Neural progenitor cell (in vitro differentiated cells): ENCODE measurements around the gene HTR1B. TPM values are rescaled to one million over a fixed set of nuclear protein-coding genes. Genes with fewer than 3 reads are reported as not detected.

ENCODE experiments used
- DNase-seq: peaks from one replicate; pipeline ENCODE4 v3.0.0-alpha.2; 2016; ENCODE audit warnings: low spot score
- H2AFZ ChIP-seq: fragments of 200-600 bp; sonication (generic); replicated peaks from 2 replicates; pipeline ENCODE4 v1.6.1; 2016; ENCODE audit warnings: antibody characterized with exemption
- H3F3A ChIP-seq: fragments of 200-600 bp; sonication (generic); 2 replicates; pipeline ENCODE4 v1.6.1; 2016; ENCODE audit warnings: antibody characterized with exemption, low read depth
- H3K27ac ChIP-seq: fragments of 200-600 bp; sonication (generic); 2 replicates; pipeline ENCODE4 v1.5.1; 2016; ENCODE audit warnings: mild to moderate bottlenecking
- H3K27me3 ChIP-seq: fragments of 200-600 bp; sonication (generic); 2 replicates; pipeline ENCODE4 v1.6.1; 2016; ENCODE audit warnings: mild to moderate bottlenecking, moderate library complexity
- H3K36me3 ChIP-seq: fragments of 200-600 bp; sonication (generic); 2 replicates; pipeline ENCODE4 v1.5.1; 2016
- H3K4me1 ChIP-seq: fragments of 200-600 bp; sonication (generic); 2 replicates; pipeline ENCODE4 v1.6.1; 2016; ENCODE audit warnings: mixed run types
- H3K4me2 ChIP-seq: fragments of 200-600 bp; sonication (generic); 2 replicates; pipeline ENCODE4 v1.6.1; 2016
- H3K4me3 ChIP-seq: fragments of 200-600 bp; sonication (generic); 2 replicates; pipeline ENCODE4 v1.5.1; 2016
- H3K79me2 ChIP-seq: fragments of 200-600 bp; sonication (generic); 2 replicates; pipeline ENCODE4 v1.6.1; 2016; ENCODE audit warnings: low read depth
- H3K9ac ChIP-seq: fragments of 200-600 bp; sonication (generic); 2 replicates; pipeline ENCODE4 v1.6.1; 2016
- H3K9me3 ChIP-seq: fragments of 200-600 bp; sonication (generic); 2 replicates; pipeline ENCODE4 v1.5.1; 2016; ENCODE audit warnings: low read depth
- H4K20me1 ChIP-seq: fragments of 200-600 bp; sonication (generic); 2 replicates; pipeline ENCODE4 v1.6.1; 2016; ENCODE audit warnings: low read depth
- H3K27ac Mint-ChIP-seq: 3 replicates; pipeline ENCODE4 v1.8.0; 2021; ENCODE audit warnings: mixed read lengths
- H3K27me3 Mint-ChIP-seq: 2 replicates; pipeline ENCODE4 v1.8.0; 2022; ENCODE audit warnings: low read depth, mild to moderate bottlenecking, inconsistent platforms, moderate library complexity, mixed read lengths; ENCODE audit not compliant: insufficient read depth
- H3K36me3 Mint-ChIP-seq: 3 replicates; pipeline ENCODE4 v1.8.0; 2021; ENCODE audit warnings: mixed read lengths
- H3K4me1 Mint-ChIP-seq: 3 replicates; pipeline ENCODE4 v1.8.0; 2021; ENCODE audit warnings: mixed read lengths
- H3K4me3 Mint-ChIP-seq: 3 replicates; pipeline ENCODE4 v1.8.0; 2021; ENCODE audit warnings: mild to moderate bottlenecking, moderate library complexity, mixed read lengths
- H3K9me3 Mint-ChIP-seq: 3 replicates; pipeline ENCODE4 v1.8.0; 2020; ENCODE audit warnings: mixed read lengths
- CTCF ChIP-seq: fragments of 200-600 bp; sonication (generic); IDR thresholded peaks from 2 replicates; pipeline ENCODE4 v1.5.1; 2017; ENCODE audit warnings: antibody characterized with exemption, mild to moderate bottlenecking
- EZH2 ChIP-seq: fragments of 200-600 bp; sonication (generic); IDR thresholded peaks from 2 replicates; pipeline ENCODE4 v1.6.1; 2017; ENCODE audit warnings: antibody characterized with exemption, mild to moderate bottlenecking, moderate library complexity
- EZH2phosphoT487 ChIP-seq: fragments of 200-600 bp; sonication (generic); IDR thresholded peaks from 2 replicates; pipeline ENCODE4 v1.6.1; 2017; ENCODE audit warnings: antibody characterized with exemption
- total RNA-seq: library from RNA; depleted of rRNA; stranded (reverse); fragments of >200 nt; gene quantifications from 2 replicates; pipeline ENCODE4 v1.2.3, GENCODE V29; 2015; ENCODE audit warnings: low replicate concordance

Gene HTR1B
- total RNA-seq, 1 donor from 2014 or later = not detected

- Histone ChIP-seq H3K36me3 (no peaks in the 10 kb centered on the region), H3K27me3 (no peaks in the 10 kb centered on the region), H3K4me1 (no peaks in the 10 kb centered on the region), H3K9ac (no peak overlapping the region), H2AFZ (no peak overlapping the region), H3K4me2 (no peak overlapping the region), H4K20me1 (no peaks in the 10 kb centered on the region), H3K79me2 (no peaks in the 10 kb centered on the region), H3K4me3 (no peak overlapping the region), H3K27ac (no peak overlapping the region), H3K9me3 (no peaks in the 10 kb centered on the region), H3F3A (peaks cover 5% of the 10 kb centered on the region)
- no peaks in the 10 kb centered on the region for H3K36me3 Mint-ChIP-seq
- no peaks in the 10 kb centered on the region for H3K4me1 Mint-ChIP-seq
- H3K9me3 Mint-ChIP-seq = peaks cover 2% of the 10 kb centered on the region
- H3K4me3 Mint-ChIP-seq = no peak overlapping the region
- H3K27ac Mint-ChIP-seq = no peak overlapping the region
- no peak for DNase-seq
- TF ChIP-seq EZH2phosphoT487 = no peak
- no peak for TF ChIP-seq CTCF
- no peak for TF ChIP-seq EZH2
- no peaks in the 10 kb centered on the region for H3K27me3 Mint-ChIP-seq
Observed at GRCh38 chr6:77482981-77483380, 19.7 kb upstream of the HTR1B start.

GRCh38 chr6:77474973-77475372 lies 11.7 kb upstream of the HTR1B start:
- no peak overlapping the region for H3K4me3 ChIP-seq
- H2AFZ ChIP-seq = peak overlapping the region; percentile 6
- no peak for DNase-seq
- Mint-ChIP-seq H3K4me3 (no peak overlapping the region), H3K27me3 (peaks cover 2% of the 10 kb centered on the region), H3K9me3 (no peaks in the 10 kb centered on the region), H3K4me1 (no peaks in the 10 kb centered on the region), H3K27ac (no peak overlapping the region), H3K36me3 (no peaks in the 10 kb centered on the region)
- H4K20me1 ChIP-seq = no peaks in the 10 kb centered on the region
- H3K27ac ChIP-seq = no peak overlapping the region
- no peaks in the 10 kb centered on the region for H3K9me3 ChIP-seq
- no peak overlapping the region for H3K9ac ChIP-seq
- TF ChIP-seq EZH2 (no peak), CTCF (no peak), EZH2phosphoT487 (no peak)
- no peaks in the 10 kb centered on the region for H3K27me3 ChIP-seq
- H3K4me1 ChIP-seq = no peaks in the 10 kb centered on the region
- H3K4me2 ChIP-seq = no peak overlapping the region
- no peaks in the 10 kb centered on the region for H3K79me2 ChIP-seq
- H3K36me3 ChIP-seq = no peaks in the 10 kb centered on the region
- H3F3A ChIP-seq = no peaks in the 10 kb centered on the region

DNA sequence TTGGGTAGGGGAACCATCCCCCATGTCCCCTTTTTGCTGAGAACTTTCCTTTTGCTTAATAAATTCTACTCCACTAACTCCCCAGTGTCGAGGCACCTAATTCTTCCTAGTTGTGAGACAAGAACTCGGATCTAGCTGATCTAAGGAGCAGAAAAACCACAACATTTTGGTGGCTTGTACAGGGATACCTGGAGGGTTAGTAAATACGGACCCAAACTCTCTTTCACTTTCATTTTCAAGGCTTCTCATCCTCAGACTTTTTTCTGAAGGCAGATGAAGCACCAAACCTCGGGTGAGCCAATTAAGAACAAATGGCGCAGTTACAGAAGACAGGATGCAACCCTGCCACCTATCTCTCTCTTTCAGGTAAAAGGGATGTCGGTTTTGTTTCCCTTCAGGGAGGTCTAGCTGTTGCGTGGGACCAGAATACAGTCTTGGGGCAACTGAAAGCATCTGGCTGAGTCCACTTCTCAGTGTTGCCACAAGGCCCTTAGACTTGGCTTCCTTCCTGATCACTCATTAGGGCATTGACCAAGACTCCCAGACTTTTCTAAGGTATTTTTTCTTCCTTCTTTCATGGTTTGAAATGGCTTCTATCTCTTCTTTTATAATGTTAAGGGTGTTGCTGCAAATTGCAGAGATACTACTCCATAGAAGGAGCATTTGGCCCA lies 11.1 kb upstream of the HTR1B start:
- H3K36me3 ChIP-seq = no peaks in the 10 kb centered on the region
- H2AFZ ChIP-seq = no peak overlapping the region
- DNase-seq = no peak
- H3K4me1 ChIP-seq = no peaks in the 10 kb centered on the region
- no peak overlapping the region for H3K27ac Mint-ChIP-seq
- H3K4me1 Mint-ChIP-seq = no peaks in the 10 kb centered on the region
- no peaks in the 10 kb centered on the region for H3K79me2 ChIP-seq
- peaks cover 2% of the 10 kb centered on the region for H3K27me3 Mint-ChIP-seq
- no peaks in the 10 kb centered on the region for H3F3A ChIP-seq
- no peaks in the 10 kb centered on the region for H3K9me3 ChIP-seq
- no peaks in the 10 kb centered on the region for H3K36me3 Mint-ChIP-seq
- no peak overlapping the region for H3K9ac ChIP-seq
- TF ChIP-seq EZH2phosphoT487 (no peak), CTCF (no peak), EZH2 (no peak)
- no peaks in the 10 kb centered on the region for H3K27me3 ChIP-seq
- no peaks in the 10 kb centered on the region for H4K20me1 ChIP-seq
- H3K4me2 ChIP-seq = no peak overlapping the region
- no peak overlapping the region for H3K4me3 ChIP-seq
- H3K9me3 Mint-ChIP-seq = no peaks in the 10 kb centered on the region
- no peak overlapping the region for H3K27ac ChIP-seq
- H3K4me3 Mint-ChIP-seq = no peak overlapping the region
